Measurements from ENCODE around the gene RAB17. TPM values are rescaled to one million over a fixed set of nuclear protein-coding genes. Genes with fewer than 3 reads are reported as not detected.
A peak's percentile ranks its signal among the peaks of the same experiment; 100 is the strongest.
"Not testable (repeated sequence)": the region's sequence is repeated elsewhere in the genome, so short reads cannot be mapped to it uniquely, and the experiment has no call there.

RAB17 gene
- total and polyA plus RNA-seq, 2 experiments from 2014 or later, result 2.9 to 3.1 TPM

GRCh38 chr2:237613679-237614078, 23.1 kb upstream of the RAB17 start:
- H3K27me3 ChIP-seq, result no peaks in the 10 kb centered on the region
- no peak for DNase-seq (ENCODE audit: low read depth in 1 of 2, low spot score in 1 of 2)
- TF ChIP-seq CTCF (IDR thresholded peaks at IDR 0.05; ENCODE audit: low read depth, low read length), result no peak
- H3K27ac ChIP-seq, result peak overlapping the region; percentile 96
- H3K9me3 ChIP-seq (ENCODE audit: low read depth), result no peaks in the 10 kb centered on the region
- no peak overlapping the region for H3K4me3 ChIP-seq
- H3K4me1 ChIP-seq (ENCODE audit: low read depth), result peaks cover 39% of the 10 kb centered on the region
- no peaks in the 10 kb centered on the region for H3K36me3 ChIP-seq

- Histone ChIP-seq H3K36me3 (no peaks in the 10 kb centered on the region), H3K4me3 (no peak overlapping the region), H3K9me3 (ENCODE audit: low read depth) (no peaks in the 10 kb centered on the region), H3K27me3 (no peaks in the 10 kb centered on the region), H3K4me1 (ENCODE audit: low read depth) (peaks cover 39% of the 10 kb centered on the region), H3K27ac (peak overlapping the region; percentile 96)
- no peak for DNase-seq (ENCODE audit: low read depth in 1 of 2, low spot score in 1 of 2)
- TF ChIP-seq CTCF (IDR thresholded peaks at IDR 0.05; ENCODE audit: low read depth, low read length), result no peak
Measured at GRCh38 chr2:237612527-237613357, 22.2 kb upstream of the RAB17 start.

- H3K27ac ChIP-seq; H3K36me3 ChIP-seq; H3K9me3 ChIP-seq (ENCODE audit: low read depth); DNase-seq (ENCODE audit: low read depth in 1 of 2, low spot score in 1 of 2); H3K4me3 ChIP-seq; H3K27me3 ChIP-seq: not testable (repeated sequence)
- H3K4me1 ChIP-seq (ENCODE audit: low read depth), result peaks cover 12% of the 10 kb centered on the region
Measured at GRCh38 chr2:237606522-237606921, 16.0 kb upstream of the RAB17 start.

GRCh38 chr2:237604960-237605359, 14.4 kb upstream of the RAB17 start:
- TF ChIP-seq CTCF (IDR thresholded peaks at IDR 0.05; ENCODE audit: low read depth, low read length), result peak; percentile 38
- peaks cover 27% of the 10 kb centered on the region for H3K4me1 ChIP-seq (ENCODE audit: low read depth)

GRCh38 chr2:237604391-237604790, 13.9 kb upstream of the RAB17 start:
- Histone ChIP-seq H3K4me3 (no peak overlapping the region), H3K27ac (no peak overlapping the region), H3K4me1 (ENCODE audit: low read depth) (peaks cover 30% of the 10 kb centered on the region), H3K27me3 (no peaks in the 10 kb centered on the region), H3K36me3 (no peaks in the 10 kb centered on the region), H3K9me3 (ENCODE audit: low read depth) (no peaks in the 10 kb centered on the region)
- DNase-seq (ENCODE audit: low read depth in 1 of 2, low spot score in 1 of 2), result no peak
- TF ChIP-seq CTCF (IDR thresholded peaks at IDR 0.05; ENCODE audit: low read depth, low read length), result no peak

More at GRCh38 chr2:237604960-237605359, 14.4 kb upstream of the RAB17 start:
- Histone ChIP-seq H3K36me3 (no peaks in the 10 kb centered on the region), H3K27ac (no peak overlapping the region), H3K9me3 (ENCODE audit: low read depth) (no peaks in the 10 kb centered on the region), H3K27me3 (no peaks in the 10 kb centered on the region), H3K4me3 (no peak overlapping the region)
- DNase-seq (ENCODE audit: low read depth in 1 of 2, low spot score in 1 of 2), result peak in 1 of 2 donors; percentile 59

GRCh38 chr2:237603718-237604362, 13.3 kb upstream of the RAB17 start:
- H3K4me1 ChIP-seq (ENCODE audit: low read depth), result peaks cover 30% of the 10 kb centered on the region
- DNase-seq (ENCODE audit: low read depth in 1 of 2, low spot score in 1 of 2), result peak in 1 of 2 donors; percentile 85
- no peak for TF ChIP-seq CTCF (IDR thresholded peaks at IDR 0.05; ENCODE audit: low read depth, low read length)
- H3K9me3 ChIP-seq (ENCODE audit: low read depth), result no peaks in the 10 kb centered on the region
- no peaks in the 10 kb centered on the region for H3K36me3 ChIP-seq
- H3K4me3 ChIP-seq, result no peak overlapping the region
- H3K27me3 ChIP-seq, result no peaks in the 10 kb centered on the region
- H3K27ac ChIP-seq, result no peak overlapping the region

Data from cardiac muscle cell (in vitro differentiated cells and primary cell).